Gastrocnemius medialis (tissue), 4 donors: ENCODE data around the gene SAP30BP.

Source experiments
- CTCF ChIP-seq, 5 experiments: fragments of 450-650 bp in 3 of 5; fragments of 200-600 bp in 2 of 5; sonication (generic) in 2 of 5; IDR thresholded peaks in 4 of 5; conservative IDR thresholded peaks in 1 of 5; 1 replicate in 4 of 5; 2 replicates in 1 of 5; pipeline ENCODE4 v1.5.1; 2016 to 2019; ENCODE audit warnings: antibody characterized with exemption in 5 of 5, mild to moderate bottlenecking in 3 of 5, moderate library complexity in 3 of 5
- POLR2A ChIP-seq, 2 donors: fragments of 450-650 bp; IDR thresholded peaks; one replicate each; pipeline ENCODE4 v1.6.1; 2017; ENCODE audit warnings: antibody characterized with exemption in 2 of 2, mild to moderate bottlenecking in 2 of 2, moderate library complexity in 2 of 2

- TF ChIP-seq POLR2A (IDR thresholded peaks at IDR 0.05) (no peak), CTCF (IDR thresholded peaks at IDR 0.05 in 4 of 5, conservative IDR thresholded peaks at IDR 0.05 in 1 of 5) (no peak)
Observed at GRCh38 chr17:75751676-75752404, 84.7 kb downstream of the SAP30BP start.
